Liver (tissue), 3 donors: ENCODE results near the gene SHISAL1.

Experiments
- CTCF ChIP-seq: fragments of 150-350 bp; IDR thresholded peaks from 2 replicates; pipeline ENCODE4 v1.5.1; 2017; ENCODE audit warnings: improper control_type of control experiment, low read depth, low read length; ENCODE audit not compliant: missing input control
- HNF4A ChIP-seq, 2 donors: conservative IDR thresholded peaks; 2 replicates each; pipeline ENCODE4 v1.6.1; 2016; ENCODE audit warnings: antibody characterized with exemption in 2 of 2, mild to moderate bottlenecking in 2 of 2
- MAX ChIP-seq: IDR thresholded peaks from 2 replicates; pipeline ENCODE4 v1.6.1; 2016; ENCODE audit warnings: antibody characterized with exemption
- RAD21 ChIP-seq, 2 donors: IDR thresholded peaks; 2 replicates each; pipeline ENCODE4 v1.6.1; 2016; ENCODE audit warnings: antibody characterized with exemption in 2 of 2, mild to moderate bottlenecking in 2 of 2
- TAF1 ChIP-seq: conservative IDR thresholded peaks from 2 replicates; pipeline ENCODE4 v1.6.1; 2016; ENCODE audit warnings: antibody characterized with exemption, mild to moderate bottlenecking
- donor health status: healthy.
- donor health status: healthy.

- TF ChIP-seq RAD21 (IDR thresholded peaks at IDR 0.05) = no peak
- TF ChIP-seq CTCF = no peak
- TF ChIP-seq HNF4A (conservative IDR thresholded peaks at IDR 0.05) = no peak
- TF ChIP-seq TAF1 = no peak
- no peak for TF ChIP-seq MAX
These were observed 11.7 kb downstream of the SHISAL1 start for GRCh38 chr22:44301039-44301438.
